Measurements from ENCODE around the gene MCF2L.

Gene MCF2L

GRCh38 chr13:112998521-112999280 is 29.7 kb downstream of the MCF2L start:
- no peak for DNase-seq (ENCODE audit: low read depth in 2 of 2)

GRCh38 chr13:112999414-113000177 is 30.6 kb downstream of the MCF2L start:
- no peak for DNase-seq (ENCODE audit: low read depth in 2 of 2)

GRCh38 chr13:113000575-113000974 is 31.6 kb downstream of the MCF2L start:
- DNase-seq (ENCODE audit: low read depth in 2 of 2): no peak

- no peak for DNase-seq (ENCODE audit: low read depth in 2 of 2)
These were observed 32.5 kb downstream of the MCF2L start for GRCh38 chr13:113001241-113002140.

- no peak for DNase-seq (ENCODE audit: low read depth in 2 of 2)
These were observed 33.3 kb downstream of the MCF2L start for GRCh38 chr13:113002206-113002912.

- DNase-seq (ENCODE audit: low read depth in 2 of 2): no peak
These were observed 33.9 kb downstream of the MCF2L start for GRCh38 chr13:113002913-113003290.

- no peak for DNase-seq (ENCODE audit: low read depth in 2 of 2)
These were observed 35.1 kb downstream of the MCF2L start for GRCh38 chr13:113004126-113004525.

GRCh38 chr13:113005076-113005865 is 36.3 kb downstream of the MCF2L start:
- DNase-seq (ENCODE audit: low read depth in 2 of 2): no peak

- no peak for DNase-seq (ENCODE audit: low read depth in 2 of 2)
These were observed 37.0 kb downstream of the MCF2L start for GRCh38 chr13:113005997-113006396.

- no peak for DNase-seq (ENCODE audit: low read depth in 2 of 2)
These were observed 37.6 kb downstream of the MCF2L start for GRCh38 chr13:113006660-113007059.

GRCh38 chr13:113008851-113009250 is 39.8 kb downstream of the MCF2L start:
- DNase-seq (ENCODE audit: low read depth in 2 of 2): no peak

GRCh38 chr13:113009743-113010509 is 40.9 kb downstream of the MCF2L start:
- DNase-seq (ENCODE audit: low read depth in 2 of 2): no peak

- DNase-seq (ENCODE audit: low read depth in 2 of 2): no peak
These were observed 41.5 kb downstream of the MCF2L start for GRCh38 chr13:113010510-113010865.

GRCh38 chr13:113013303-113013702 is 44.3 kb downstream of the MCF2L start:
- DNase-seq (ENCODE audit: low read depth in 2 of 2): no peak

GRCh38 chr13:113013878-113014751 is 45.1 kb downstream of the MCF2L start:
- DNase-seq (ENCODE audit: low read depth in 2 of 2): no peak

GRCh38 chr13:113014752-113015745 is 46.0 kb downstream of the MCF2L start:
- DNase-seq (ENCODE audit: low read depth in 2 of 2): no peak

GRCh38 chr13:113015826-113016525 is 47.0 kb downstream of the MCF2L start:
- DNase-seq (ENCODE audit: low read depth in 2 of 2): no peak

Measured in activated CD4-positive, alpha-beta T cell treated with anti-CD3 and anti-CD28 coated beads for 24 hours (primary cell).